ENCODE measurements around the gene ARMC12.
"Not testable (repeated sequence)": the region's sequence is repeated elsewhere in the genome, so short reads cannot be mapped to it uniquely, and the experiment has no call there.

ARMC12 gene, protein sequence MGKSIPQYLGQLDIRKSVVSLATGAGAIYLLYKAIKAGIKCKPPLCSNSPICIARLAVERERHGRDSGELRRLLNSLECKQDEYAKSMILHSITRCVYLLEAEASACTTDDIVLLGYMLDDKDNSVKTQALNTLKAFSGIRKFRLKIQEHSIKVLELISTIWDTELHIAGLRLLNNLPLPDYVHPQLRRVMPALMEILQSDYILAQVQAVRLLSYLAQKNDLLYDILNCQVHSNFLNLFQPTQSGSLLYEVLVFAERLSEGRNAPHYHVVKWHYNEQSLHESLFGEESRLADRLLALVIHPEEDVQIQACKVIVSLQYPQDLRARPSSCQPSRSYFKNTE

DNA sequence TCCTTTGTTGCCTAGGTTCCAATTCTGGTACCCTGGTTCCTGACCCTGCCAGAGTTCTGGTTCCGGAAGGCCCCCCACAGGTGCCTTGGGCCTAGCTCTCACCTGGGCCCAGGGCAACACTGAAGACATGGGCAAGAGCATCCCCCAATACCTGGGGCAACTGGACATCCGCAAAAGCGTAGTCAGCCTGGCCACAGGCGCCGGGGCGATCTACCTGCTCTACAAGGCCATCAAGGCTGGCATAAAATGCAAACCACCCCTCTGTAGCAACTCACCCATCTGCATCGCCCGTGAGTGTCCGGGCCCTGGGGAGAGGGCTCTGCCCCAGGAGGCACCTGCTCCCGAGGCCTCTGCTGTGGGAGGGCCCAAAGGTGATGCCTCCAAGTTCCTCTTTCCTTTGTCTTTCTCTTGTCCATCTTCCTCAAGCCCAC lies at the start of gene ARMC12:
Gene ARMC12, plus strand, starts transcription at position 51 of the 431 bp plus-strand sequence. Its CDS starts 77 bp downstream, at position 128.
- no peak for DNase-seq

DNA sequence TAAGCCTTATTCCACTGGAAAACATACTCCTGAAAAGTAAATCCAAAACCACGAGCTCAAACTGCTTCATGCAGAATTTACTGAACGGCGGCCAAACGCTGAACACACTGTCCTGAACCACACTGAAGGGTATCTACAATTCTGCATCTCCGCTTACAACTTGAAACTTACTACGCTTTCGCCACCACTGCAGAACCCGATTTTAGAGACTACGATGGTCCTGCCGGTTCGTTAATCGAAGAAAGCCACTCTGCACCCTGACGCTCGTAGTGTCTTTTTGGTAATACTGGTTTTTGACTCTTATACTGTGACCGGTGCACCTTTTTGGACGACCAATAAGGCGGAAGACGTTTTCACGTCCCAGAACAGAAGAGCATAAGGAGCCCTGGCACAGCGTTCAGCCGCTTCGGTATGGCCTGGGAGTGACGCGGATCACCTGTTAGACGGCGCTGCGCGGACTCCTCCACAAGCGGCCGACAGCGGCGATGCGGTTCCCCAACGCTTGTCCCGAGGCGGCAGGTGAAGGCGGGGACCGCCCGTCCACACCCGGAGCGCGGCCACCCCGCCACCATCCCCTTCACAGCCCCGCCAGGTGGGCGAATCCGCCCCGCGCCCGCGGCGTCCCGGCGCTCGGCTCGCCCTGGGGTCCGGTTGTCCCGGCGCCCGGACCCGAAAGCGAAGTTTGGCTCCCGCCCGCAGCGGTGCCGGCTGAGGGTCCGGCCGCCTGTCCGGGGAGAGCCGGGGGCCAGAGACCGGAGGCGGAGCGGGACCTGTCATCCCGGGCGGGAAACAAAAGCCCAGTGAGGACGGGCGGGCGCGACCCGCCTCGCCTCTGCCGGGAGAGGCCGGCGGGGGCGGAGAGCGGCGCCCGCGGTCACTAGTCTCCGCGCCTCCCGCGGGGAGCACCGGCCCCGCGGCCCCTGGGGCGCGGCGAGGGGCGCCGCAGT lies 48.9 kb upstream of the ARMC12 start:
- peak; percentile 41 to 50 (median 47) for DNase-seq

DNA sequence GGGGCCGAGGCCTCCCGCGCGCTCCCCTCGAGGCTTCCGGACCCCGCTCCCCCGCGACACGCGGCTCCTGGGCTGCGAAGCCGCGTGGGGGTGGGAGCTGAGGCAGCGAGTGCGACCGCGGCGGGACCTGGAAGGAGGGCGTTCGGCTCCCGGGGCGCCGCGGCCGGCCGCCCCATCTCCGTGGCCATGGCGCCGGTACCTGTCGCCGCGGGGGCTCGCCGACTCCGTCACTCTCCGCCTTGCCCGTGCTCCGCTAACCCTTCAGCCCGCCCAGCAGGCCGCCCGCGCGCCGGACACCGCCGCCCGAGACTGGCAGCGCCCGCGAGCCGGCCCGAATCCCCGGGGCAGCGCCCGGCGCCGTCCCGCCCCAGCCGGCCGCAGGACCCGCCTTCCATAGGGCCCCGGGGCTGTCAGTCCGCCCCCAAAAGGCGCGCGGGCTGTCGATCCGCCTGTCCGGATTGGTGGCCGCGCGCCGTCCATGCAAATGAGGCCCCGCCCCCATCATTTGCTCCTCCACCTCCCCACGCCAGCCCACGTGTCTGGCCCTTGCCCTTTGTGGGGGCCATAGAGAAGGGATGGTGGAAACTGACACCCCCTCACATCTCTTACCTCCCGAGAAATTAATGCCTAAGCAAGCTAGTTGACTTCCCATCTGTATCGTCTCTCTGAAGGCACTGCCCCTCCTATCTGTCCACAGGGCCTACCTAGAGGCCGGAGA lies 48.1 kb upstream of the ARMC12 start, which contains the start of gene FKBP5:
Gene FKBP5, minus strand, starts transcription at position 311 of the 718 bp plus-strand sequence. CDS start 46,091 bp downstream, outside the sequence.
- peak; percentile 15 to 89 (median 32) for DNase-seq

DNA sequence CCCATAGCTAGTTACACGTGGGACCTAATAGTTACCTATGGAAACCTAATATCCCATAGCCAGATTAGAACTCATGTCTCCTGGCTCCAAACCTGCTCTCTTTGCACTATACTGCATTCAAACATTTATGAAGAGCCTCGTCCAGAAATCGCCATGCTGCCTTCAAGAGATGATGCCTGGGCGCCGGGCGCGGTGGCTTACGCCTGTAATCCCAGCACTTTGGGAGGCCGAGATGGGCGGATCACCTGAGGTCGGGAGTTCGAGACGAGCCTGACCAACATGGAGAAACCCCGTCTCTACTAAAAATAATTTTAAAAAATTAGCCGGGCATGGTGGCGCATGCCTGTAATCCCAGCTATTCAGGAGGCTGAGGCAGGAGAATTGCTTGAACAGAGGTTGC lies 46.8 kb upstream of the ARMC12 start:
- not testable (repeated sequence) for DNase-seq

DNA sequence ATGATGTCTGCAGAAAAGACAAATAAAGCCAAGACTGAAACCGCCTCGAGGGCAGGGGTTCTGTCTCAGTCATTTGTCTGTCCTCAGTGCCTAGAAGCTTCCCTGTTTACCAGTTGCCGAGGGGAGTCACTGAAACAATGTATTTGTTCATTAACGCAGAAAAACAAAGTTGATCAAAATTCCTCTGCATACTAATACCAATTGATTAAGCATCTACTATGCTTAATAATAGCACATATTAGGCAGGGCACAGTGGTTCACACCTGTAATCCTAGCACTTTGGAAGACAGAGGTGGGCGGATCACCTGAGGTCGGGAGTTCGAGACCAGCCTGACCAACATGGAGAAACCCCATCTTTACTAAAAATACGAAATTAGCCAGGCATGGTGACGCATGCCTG lies 46.3 kb upstream of the ARMC12 start:
- DNase-seq = no peak

DNA sequence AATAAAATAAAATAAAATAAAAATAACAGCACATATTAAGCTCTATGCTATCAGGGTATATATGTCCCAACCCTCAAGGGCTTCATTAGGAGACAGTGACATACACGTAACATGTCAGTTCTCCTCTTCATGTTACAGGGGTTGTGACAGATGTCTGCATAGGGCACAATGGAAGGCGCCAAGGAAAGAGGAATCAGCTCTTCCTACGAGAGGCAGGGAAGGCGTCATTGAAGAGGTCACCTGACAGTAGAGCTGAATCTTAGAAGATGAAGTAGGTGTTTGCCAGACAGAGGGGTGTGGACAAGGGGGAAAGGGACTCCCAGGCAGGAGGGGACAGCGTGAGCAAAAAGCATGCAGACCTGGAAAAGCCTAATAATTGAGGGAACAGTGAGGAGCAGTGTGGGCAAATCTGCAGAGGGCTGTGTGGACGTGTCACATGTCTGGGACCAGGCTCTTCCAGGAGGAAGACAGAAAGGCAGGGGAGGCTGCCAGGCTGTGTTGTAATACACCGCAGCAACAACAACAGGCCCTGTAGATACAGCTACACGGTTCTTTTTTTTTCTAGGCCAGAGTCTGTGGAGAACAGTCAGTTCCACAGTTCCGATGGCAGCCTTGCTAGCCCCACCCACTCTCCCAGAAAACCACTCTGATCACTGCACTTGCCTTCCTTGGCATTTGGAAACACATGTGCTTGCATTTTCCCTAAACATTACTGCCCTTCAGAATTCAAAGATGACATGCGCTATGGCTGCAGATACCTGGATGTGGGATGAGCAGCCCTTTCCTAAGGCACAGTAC lies 45.6 kb upstream of the ARMC12 start:
- no peak for DNase-seq

DNA sequence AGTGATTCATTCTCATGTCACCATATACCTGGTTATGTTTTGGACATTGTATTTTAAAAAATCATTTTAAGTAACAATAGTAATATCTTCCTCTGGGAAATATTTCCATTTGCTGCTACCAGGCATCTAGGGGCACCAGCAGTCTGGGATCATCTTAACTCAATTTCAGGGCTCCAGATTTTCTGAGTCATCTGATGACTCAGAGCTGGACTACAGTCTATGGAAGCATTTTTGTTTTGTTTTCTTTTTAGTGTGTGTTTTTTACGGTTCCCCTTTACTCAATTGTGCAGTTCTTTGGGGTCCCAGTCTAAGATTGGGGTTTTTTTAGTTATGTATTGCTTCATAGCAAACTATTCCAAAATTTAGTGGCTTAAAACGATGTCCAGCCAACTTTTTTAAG lies 42.4 kb upstream of the ARMC12 start:
- no peak for DNase-seq

DNA sequence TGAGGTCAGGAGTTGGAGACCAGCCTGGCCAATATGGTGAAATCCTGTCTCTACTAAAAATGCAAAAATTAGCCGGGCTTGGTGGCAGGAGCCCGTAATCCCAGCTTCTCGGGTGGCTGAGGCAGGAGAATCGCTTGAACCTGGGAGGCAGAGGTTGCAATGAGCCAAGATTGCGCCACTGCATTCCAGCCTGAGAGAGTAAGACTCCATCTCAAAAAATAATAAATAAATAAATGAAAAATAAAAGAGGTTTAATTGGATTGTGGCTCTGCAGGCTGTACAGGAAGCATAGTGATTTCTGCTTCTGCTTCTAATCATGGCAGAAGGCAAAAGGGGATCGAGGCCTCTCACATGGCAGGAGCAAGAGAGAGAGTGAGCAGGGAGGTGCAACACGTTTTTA lies 38.4 kb upstream of the ARMC12 start:
- DNase-seq = not testable (repeated sequence)

DNA sequence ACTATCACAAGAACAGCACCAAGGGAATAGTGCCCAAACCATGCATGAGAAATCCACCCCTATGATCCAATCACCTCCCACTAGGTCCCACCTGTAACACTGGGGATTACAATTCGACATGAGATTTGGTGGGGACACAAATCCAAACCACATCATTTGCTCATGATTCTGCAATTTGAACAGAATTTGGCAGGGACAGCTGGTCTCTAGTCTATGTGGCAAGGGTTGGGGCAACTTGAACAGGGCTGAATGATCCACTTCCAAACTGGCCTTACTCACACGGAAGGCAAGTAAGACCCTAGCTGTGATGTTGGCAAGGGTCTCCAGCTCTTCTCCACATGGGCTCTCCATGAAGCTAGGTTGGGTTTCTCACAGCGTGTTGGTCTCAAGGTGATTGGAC lies 38.0 kb upstream of the ARMC12 start:
- DNase-seq = no peak

DNA sequence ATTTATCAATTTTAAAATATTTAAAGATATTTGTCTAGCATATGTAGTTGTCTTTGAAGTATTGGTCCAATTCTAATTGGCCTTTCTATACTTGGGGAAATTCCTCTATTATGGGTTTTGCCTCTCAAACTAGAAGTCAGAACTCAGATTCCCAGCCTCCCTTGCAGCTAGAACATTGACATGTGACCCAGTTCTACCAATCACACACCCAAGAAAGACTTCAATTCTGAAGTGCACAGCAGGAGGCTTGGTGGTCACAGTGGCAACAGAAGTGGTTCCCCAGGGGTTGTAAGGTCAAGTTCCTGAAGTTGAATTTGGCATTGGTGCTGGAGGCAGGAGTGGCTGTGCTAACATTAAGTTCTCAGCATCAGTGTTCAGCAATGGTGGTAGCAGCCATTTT lies 33.3 kb upstream of the ARMC12 start:
- no peak for DNase-seq

DNA sequence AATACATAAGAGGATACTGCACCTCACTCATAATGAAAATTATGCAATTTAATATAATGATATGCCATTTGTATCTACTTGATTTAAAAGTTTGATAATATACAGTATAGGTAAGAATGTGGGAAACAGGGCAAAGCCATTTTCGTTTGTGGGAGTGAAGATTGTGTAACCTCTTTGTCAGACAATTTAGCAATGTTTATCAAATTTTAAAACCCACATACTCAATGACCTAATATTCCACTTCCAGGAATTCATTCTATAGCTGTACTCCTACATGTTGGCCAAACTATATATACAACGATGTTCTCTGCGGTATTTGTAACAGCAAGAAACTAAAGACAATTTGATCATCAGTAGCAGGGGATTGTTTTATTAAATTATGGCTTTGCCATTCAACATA lies 30.4 kb upstream of the ARMC12 start:
- no peak for DNase-seq

DNA sequence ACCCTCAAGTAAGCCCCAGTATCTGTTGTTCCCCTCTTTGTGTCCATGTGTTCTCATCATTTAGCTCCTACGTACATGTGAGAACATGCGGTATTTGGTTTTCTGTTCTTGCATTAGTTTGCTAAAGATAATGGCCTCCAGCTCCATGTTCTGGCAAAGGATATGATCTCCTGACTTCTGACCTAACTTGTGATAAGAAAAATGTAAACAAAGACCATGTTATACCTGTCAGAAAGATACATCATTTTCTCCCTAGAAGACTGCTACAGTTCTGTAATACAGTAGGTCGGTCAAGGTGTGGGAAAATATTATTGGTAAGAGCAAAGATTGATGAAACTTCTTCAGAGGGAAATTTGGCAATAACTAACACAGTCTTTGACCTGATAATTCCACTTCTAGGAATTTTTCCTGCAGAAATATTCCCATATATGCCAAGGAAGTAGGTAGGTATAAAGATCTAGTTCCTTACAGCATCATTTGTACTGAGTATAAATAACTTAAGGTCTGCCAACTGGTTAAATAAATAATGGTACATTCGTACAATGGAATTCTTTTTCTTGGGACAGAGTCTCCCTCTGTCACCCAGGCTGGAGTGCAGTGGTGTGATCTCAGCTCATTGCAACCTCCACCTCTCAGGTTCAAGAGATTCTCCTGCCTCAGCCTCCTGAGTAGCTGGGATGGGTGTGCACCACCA lies 29.0 kb upstream of the ARMC12 start:
- no peak for DNase-seq

DNA sequence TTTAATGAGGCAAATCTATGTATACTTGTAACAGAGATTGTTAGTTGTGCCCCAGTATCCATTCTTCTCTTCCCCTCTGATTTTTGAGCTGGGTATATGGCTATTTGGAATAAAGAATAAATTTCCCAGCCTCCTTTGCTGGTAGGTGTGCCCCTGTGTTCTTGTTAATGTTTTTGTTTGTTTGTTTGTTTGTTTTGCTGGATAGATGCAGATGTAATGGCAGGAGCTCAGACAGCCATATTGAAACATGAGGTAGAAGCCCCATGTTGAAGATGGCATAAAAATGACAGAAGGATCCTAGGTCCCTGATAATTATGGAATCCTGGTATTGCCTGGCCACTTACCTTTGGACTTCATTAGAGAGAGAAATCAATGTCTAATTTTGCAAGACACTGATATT lies 28.2 kb upstream of the ARMC12 start:
- no peak for DNase-seq

DNA sequence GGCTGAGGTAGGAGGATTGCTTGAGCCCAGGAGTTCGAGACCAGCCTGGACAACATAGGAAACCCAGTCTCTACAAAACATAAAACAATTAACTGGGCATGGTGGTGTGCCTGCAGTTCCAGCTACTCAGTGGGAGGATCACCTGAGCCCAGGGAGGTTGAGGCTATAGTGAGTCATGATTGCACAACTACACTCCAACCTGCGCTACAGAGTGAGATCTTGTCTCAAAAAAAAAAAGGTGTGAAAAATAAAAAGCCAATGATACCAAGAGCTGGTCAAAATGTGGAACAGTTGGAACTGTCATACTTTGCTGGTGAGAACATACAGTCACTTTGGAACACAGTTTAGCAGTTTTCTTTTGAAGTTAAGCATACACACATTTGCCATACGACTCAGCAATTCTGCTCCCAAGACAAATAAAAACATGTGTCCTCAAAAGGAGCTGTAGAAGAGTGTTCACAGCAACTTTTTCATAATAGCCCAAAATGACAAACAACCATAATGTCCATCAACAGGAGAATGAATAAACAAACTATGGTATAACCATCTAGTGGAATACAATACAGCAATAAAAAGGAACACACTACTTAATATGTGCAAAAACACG lies 26.5 kb upstream of the ARMC12 start:
- no peak for DNase-seq

DNA sequence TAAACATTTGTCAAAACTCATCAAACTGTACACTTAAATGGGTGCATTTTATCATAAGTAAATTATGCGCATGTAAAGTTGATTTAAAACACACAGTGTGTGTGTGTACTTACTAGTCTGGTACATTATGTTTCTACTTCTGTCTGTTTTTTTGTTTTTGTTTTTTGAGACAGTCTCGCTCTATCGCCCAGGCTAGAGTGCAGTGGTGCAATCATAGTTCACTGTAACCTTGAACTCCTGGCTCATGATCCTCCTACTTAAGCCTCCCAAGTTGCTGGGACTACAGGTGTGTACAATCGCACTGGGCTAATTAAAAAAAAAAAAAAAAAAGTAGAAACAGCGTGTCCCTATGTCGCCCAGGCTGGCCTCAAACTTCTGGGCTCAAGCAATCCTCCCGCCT lies 25.1 kb upstream of the ARMC12 start:
- no peak for DNase-seq

DNA sequence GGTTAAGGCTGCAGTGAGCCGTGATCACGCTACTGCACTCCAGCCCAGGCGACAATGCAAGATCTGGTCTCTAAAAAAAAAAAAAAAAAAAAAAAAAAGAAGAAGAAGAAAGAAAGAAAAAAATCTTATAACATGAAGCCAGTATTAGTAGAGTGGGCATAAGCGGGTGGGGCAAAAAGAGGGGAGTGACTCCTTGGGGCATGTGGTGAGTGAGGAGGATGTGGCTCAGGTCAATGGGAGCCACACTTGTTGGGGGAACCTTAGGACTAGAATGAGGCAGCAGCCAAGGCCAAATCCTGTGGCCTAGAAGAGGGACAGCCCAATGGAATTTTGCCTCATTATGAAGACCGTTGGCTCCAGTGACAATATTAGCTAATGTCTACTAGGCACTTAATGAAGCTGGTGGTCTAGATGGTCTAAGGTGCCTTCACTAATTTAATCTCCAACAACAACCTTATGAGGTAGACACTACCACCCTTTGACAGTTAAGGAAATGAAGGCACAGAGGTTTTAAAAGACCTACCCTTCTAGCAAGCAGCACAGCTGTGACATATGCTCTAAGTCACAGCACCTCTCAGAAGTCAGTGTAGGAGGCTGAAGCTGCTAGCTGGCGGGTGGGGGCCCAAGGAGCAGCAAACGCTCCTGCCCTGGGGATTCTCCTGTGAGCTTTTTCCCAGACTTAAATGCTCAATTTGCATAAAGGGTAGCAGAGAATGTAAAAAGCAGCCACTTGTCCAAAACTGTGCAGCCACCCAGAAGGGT lies 23.6 kb upstream of the ARMC12 start:
- DNase-seq = no peak

DNA sequence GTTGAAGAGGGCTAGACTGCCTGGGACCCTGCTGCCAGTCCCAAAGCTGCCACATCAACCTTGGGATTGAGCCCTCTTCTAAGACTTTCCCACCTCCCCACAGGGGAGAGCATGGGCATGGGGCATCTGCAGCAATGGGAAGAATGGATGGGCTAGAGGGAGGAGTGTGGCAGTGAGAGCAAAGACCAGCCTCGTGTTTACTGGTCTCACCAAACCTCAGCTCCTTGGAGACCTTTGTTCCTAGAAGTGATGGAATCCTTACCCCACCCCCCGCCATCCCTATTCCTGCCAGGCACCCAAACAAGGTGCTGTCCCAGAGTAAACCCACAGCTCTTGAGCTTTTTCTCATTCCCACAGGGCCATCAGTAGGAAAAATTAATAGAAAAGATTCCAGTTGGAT lies 20.0 kb upstream of the ARMC12 start:
- no peak for DNase-seq

DNA sequence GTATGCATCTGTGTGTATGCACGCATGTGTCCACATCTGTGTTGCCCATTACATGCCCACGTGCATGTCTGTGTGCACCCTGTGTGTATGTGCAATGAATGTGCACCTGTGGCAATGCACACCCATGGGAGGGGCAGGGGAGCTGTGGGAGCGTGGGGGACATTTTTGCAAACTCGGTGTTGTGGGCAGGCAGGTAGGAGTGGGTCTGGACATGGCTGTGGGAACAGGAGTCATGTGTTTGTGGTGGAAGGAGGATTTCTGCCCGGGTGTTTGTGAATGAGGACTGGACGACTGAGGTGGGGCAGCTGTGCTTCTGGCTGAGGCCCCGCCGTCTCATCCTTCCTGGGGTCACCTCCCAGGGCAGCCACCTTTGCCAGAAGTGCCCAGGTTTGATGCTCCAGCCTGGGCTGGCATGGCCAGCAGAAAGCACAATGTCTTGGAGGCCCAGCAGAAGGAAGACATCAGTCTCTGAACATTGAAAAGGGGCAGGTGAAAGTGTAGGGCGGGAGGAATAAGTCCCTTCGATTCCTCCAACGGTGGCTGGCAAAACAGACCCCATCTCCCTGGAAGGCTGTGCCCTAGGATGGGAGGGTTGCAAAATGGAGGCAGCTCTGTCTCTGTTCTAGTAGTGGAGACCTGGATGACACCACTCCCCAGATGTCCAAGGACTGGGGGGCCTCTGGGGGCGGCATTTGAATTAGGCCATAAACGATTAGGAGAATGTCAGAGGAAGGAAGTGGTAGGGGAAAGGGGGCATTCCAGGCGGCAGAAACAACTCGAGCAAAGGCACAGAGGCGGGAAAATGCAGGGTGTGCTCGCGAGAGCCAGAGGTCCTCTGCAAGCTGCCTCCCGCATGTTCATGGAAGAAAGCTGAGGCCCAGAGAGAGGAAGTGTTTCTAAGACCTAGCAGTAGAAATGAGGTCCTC lies 19.1 kb upstream of the ARMC12 start:
- DNase-seq = no peak

DNA sequence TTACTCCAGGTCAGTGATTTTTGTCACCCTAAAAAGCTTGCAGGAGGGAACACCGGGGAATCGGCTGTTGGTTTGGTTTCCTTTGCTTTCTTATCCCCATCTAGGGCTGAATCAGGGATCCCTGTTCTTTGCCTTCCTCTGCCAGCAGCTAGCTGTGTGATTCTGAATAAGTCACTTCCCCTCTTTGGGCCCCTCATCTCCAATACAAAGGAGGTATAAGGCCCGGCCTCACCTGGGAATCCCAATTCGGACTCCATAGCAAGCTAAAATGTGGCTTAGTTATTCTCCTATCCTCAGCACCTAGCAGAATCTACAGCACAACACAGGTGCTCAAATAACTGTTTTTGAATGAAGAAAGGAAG lies 18.5 kb upstream of the ARMC12 start:
- no peak for DNase-seq

Measured in NCI-H1417 (cell line).